HG03432 (cell line): ENCODE data around the gene ACAN.

ENCODE experiments used
- ATAC-seq: cut with Tn5 transposase; IDR thresholded peaks from one replicate; pipeline ENCODE4 v1.9.1; 2021; ENCODE audit warnings: mild to moderate bottlenecking, moderate library complexity; ENCODE audit not compliant: unreplicated experiment

The ACAN gene

DNA sequence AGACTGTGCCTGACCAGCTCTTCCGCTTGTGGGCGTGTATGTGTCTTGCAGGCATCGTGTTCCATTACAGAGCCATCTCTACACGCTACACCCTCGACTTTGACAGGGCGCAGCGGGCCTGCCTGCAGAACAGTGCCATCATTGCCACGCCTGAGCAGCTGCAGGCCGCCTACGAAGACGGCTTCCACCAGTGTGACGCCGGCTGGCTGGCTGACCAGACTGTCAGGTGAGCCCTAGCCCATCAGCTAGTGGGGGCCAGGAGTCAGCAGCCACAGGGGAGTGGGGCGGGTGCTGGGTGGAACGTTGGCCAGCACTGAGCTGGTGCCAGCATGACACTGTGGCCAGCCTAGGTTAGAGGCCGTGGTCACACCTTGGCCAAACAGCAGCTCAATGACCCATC is 36.7 kb downstream of the ACAN start:
- ATAC-seq, result no peak

- no peak for ATAC-seq
Measured at GRCh38 chr15:88841236-88841635, 38.0 kb downstream of the ACAN start.

DNA sequence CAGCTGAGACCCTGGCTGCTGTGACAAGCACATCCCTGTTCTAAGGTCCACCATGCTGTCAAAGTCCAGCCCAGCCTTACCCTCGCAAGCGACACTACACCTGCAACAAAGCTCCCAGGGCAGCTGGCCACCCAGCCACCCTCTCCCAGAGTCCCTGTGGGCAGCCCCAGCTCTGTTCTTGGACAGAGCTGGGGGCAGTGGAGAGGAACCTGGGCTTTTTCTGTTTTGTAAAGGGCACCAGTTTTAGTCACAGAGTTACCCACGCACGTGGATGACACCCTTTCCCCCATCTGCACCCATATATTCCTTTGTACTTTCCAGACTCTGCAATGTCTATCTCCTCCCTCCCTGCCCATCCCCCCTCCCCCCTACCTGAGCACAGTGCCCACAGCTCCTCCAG is 38.9 kb downstream of the ACAN start:
- ATAC-seq, result no peak

DNA sequence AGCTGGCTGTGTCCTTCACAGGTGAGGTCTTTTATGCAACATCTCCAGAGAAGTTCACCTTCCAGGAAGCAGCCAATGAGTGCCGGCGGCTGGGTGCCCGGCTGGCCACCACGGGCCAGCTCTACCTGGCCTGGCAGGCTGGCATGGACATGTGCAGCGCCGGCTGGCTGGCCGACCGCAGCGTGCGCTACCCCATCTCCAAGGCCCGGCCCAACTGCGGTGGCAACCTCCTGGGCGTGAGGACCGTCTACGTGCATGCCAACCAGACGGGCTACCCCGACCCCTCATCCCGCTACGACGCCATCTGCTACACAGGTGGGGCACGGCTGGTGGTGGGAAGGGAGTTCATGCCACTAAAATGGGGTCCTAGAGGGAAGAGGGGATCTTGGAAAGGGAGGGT is 40.1 kb downstream of the ACAN start:
- ATAC-seq, result no peak

DNA sequence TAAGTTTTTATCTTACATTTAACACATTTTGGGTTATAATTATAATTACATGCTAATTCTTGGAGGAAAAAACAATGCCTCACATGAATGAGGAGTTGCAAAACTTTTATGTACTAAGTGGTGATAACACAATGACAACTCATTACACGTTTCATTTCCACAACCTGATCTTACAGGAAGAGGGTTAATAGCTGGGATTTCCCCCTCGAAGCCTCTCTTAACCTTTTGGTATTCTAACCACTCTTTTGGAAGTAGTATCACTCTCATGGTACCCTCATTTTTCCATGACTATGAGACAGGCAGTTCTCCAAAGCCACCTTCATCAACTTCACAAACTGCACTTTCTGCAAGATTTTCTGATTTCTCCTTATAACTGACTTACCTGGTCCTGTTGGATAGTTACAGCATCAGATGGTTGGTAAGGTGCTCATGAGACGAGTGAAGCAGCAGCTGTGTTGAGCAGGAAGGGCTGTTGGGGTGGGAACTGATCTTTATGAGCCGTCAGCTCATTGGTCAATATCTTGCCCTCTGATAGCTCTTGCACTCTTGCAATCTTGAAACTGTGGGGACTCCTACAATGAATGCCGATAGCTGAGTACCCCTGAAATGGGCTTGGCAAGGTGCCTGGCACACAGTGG is 41.6 kb downstream of the ACAN start:
- ATAC-seq, result no peak

- ATAC-seq, result no peak
Measured at GRCh38 chr15:88845616-88846015, 42.4 kb downstream of the ACAN start.

DNA sequence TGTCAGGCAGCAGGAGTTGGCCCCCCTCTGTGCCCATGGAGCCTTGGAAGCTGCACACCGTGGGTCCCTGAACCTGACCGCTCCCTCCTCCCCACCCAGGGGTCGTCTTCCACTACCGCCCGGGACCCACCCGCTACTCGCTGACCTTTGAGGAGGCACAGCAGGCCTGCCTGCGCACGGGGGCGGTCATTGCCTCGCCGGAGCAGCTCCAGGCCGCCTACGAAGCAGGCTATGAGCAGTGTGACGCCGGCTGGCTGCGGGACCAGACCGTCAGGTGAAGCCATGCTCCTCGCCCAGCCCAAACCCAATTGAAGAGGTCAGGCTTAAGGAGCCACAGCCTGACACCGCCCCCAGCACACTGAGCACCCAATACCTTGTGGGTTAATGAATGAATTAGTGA is 43.9 kb downstream of the ACAN start:
- no peak for ATAC-seq

DNA sequence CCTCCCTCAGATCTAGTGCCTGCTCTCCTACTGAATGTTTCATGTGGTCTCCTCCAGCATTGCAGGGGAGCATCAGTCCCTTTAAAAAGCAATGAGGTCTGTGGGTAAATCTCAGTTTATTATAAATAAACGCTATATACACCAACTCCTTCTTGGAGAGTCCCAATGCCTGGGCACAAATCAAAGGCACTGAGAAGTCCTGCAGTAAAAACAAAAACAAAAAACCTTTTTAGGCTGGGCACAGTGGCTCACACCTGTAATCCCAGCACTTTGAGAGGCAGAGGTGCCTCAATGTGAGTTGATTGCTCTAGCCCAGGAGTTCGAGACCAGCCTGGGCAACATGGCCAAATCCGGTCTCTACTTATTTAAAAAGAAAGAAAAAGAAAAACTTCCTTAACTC is 45.0 kb downstream of the ACAN start:
- no peak for ATAC-seq

DNA sequence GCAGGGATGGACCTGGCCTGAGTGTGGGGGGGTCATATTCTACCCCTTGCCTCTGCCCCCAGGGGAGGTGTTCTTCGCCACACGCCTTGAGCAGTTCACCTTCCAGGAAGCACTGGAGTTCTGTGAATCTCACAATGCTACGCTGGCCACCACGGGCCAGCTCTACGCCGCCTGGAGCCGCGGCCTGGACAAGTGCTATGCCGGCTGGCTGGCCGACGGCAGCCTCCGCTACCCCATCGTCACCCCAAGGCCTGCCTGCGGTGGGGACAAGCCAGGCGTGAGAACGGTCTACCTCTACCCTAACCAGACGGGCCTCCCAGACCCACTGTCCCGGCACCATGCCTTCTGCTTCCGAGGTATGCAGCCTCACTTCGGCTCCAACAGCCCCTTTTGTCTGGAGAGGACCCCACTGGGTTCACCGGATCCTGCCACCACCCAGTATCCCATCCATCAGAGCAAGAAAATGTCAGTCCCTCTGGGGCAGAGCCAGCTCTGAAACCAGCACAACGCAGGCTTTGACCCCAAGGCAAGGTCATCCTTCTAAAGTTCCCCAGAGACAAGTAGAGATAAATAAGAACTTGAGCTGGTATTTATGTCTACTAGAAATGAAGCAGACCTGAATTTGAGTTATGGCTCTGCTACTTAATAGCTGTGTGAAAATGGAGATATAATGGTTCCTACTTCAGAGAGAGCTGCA is 46.3 kb downstream of the ACAN start:
- ATAC-seq, result no peak

DNA sequence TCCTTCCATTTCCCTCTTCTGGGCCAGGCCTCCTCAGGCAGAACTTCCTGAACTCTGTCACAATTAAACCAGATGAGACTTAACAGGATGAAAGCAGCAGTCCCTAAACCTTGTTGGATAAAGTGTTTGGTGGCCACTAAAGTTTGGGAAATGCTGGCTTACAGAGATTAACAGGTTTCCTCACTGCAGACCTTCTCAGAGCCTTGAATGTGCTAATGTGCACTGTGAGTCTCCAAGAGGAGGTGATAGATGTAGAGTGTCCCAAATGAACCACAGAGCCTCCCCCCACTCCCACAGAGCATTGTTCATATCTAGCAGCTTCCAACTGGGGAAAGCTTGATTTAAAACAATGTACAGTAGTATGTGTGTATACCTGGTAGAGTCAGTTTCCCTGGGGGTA is 49.2 kb downstream of the ACAN start:
- ATAC-seq, result no peak

DNA sequence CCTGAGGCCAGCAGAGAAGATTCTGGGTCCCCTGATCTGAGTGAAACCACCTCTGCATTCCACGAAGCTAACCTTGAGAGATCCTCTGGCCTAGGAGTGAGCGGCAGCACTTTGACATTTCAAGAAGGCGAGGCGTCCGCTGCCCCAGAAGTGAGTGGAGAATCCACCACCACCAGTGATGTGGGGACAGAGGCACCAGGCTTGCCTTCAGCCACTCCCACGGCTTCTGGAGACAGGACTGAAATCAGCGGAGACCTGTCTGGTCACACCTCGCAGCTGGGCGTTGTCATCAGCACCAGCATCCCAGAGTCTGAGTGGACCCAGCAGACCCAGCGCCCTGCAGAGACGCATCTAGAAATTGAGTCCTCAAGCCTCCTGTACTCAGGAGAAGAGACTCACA is 55.7 kb downstream of the ACAN start:
- ATAC-seq, result no peak

GRCh38 chr15:88859550-88859949 is 56.3 kb downstream of the ACAN start:
- no peak for ATAC-seq

DNA sequence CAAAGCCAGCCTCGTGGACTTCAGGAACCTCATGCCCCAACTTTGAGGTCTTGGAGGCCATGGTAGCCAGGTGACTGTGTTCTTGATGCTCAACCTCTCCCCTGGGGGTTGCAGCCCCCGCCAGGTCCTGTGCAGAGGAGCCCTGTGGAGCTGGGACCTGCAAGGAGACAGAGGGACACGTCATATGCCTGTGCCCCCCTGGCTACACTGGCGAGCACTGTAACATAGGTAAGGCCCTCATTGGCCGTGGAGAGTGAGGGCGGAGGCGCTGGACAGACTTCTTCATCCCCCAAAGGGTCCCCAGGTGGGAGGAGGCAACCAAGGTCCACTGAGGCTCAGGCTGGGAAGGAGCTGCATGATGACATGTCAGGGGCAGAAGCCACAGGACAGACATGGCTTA is 57.0 kb downstream of the ACAN start:
- ATAC-seq, result no peak

DNA sequence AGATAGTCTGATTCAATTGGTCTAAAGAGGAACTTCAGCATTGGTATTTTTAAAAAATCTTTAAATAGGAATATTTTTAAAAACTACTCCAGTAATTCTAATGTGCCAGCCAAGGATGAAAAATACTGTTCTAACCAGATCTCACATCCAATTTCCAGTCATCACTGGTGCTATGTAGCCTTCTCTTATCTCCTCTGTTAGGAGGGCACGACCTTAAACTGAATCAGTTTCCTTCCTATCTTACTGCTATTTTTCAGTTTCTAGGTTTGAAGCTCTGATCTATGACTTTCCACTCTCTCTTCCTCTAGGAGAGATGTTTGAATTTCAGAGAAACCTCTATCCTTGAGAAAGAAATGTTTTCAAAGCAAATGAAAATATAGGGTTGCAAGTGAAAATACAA is 60.2 kb downstream of the ACAN start:
- ATAC-seq, result no peak

DNA sequence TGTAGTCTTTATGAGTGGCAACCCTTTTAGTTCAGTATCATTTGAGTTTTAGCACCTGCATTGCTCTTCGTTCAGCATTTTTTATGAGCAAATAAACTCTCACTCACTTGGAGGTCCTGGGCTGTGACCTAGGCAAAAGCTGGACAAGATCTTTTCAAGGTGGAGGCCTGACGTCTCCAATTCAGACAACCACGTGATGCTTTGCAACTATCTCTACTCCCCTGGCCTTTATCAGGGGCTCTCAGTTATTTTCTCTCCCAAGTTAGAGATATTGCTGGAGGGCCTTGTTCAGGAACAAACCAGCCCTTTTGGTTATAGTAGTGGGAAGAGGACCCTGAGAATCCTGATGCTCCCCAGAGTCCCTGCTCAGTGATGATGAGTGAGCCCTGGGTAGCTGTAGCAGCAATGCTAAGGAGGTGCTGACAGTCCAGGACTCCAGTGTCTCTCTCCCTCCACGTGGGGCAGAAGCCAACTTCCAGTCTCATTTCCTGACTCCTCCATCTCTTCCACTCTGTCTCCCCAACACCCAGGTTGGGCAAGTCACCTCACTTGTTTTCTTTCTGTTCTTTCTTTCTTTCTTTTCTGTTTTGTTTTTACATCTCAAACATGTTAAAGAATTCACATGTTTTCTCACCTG is 61.7 kb downstream of the ACAN start:
- no peak for ATAC-seq

DNA sequence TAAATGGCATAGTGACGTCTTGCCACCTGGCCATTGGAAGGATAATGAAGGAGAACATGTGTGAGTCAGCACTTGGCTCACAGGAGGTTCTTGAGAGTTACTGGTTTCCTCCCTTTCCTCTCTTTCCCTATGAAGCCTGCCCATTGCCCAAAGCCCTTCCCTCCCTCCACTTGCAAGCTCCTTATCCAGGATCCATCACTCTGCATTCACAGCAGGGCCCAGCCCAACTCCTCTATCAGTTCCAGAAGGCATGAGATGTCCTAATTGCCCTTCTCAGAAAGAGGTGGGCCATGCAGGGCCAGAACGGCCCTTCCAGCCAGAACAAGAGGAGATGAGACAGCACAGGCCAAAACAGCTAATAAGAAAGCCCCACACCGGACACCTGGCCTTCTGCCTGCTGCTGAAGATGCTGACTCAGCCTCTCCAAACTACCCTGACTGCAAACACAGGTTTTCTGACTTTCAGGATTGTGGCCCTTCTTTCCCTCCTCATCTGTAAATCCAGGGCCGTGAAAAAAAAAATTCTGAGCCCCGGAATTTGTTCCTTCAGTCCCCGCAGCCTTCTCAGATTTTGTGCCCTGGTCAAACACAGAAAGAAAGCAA is 62.4 kb downstream of the ACAN start:
- no peak for ATAC-seq

DNA sequence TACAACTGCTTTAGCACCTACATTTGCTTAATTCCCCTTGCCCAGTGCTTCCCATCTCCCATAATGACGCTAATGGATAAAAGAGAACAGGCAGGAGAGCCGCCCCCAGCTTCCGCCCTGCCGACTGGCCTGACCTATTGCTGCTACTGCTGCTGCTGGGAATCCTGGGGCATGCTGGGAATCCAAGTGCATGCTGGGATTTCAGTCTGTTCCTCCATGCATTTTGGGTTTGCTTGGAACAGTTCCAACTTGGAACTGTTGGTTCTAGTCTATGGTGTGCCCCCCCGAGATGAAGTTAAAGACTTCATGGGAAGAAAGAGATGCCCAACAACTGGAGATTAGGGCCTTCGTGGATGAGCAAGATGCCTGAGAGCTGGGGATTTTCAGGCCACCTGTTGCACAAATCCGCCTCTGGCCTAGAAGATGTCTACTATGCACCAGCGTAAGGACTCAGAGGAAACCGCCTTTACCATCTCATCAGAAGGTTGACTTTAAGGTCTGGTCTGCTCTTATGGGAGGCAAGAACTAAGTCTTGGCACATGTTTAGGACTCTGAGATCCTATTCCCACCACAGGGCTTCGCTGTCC is 63.2 kb downstream of the ACAN start:
- ATAC-seq, result no peak

- no peak for ATAC-seq
Measured at GRCh38 chr15:88871313-88871712, 68.1 kb downstream of the ACAN start.

- ATAC-seq, result no peak
Measured at GRCh38 chr15:88872106-88872505, 68.9 kb downstream of the ACAN start.

DNA sequence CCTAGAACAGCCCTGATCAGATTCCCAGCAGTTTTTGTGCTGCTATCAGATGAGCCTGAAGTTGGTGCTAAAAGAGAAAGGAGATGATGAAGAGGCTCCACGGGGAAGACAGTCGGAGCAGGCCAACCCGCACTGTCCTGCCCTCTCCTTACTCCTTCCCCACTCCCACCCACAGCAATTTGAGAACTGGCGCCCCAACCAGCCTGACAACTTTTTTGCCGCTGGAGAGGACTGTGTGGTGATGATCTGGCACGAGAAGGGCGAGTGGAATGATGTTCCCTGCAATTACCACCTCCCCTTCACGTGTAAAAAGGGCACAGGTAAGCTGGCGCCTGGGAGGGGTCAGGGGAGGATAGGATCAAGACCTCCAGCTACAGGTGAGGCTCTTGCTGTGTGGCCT is 69.5 kb downstream of the ACAN start:
- ATAC-seq, result no peak

GRCh38 chr15:88873786-88874185 is 70.5 kb downstream of the ACAN start:
- no peak for ATAC-seq

DNA sequence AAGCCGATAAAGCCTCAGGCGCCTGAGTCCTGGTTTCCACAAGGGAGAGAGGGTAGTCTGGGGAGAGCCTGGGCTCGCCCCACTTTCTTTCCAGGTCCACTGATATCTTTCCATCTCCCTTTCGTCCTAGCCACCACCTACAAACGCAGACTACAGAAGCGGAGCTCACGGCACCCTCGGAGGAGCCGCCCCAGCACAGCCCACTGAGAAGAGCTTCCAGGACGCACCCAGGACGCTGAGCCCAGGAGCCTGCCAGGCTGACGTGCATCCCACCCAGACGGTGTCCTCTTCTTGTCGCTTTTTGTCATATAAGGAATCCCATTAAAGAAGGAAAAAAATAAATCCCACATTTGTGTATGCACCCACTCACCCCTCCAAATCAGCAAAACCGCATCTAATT is 71.0 kb downstream of the ACAN start:
- no peak for ATAC-seq
